ENCODE results near the gene CHD9. TPM values are rescaled to one million over a fixed set of nuclear protein-coding genes. Genes with fewer than 3 reads are reported as not detected.

CHD9 gene
- total RNA-seq, 1 experiment from 2014 or later: 18.9 TPM

- no peak overlapping the region for H3K4me2 ChIP-seq (ENCODE audit: low read length)
- ATAC-seq (no peak), DNase-seq (ENCODE audit: low read depth, low spot score) (no peak)
- no peaks in the 10 kb centered on the region for H3K9me2 ChIP-seq (ENCODE audit: insufficient read depth)
- POLR2A ChIA-PET: no interaction called here
- BruUV-seq (replicated peaks): no TSS peak
- H2AFZ ChIP-seq (ENCODE audit: low read depth, low read length, poor library complexity, severe bottlenecking): no peak overlapping the region
- intact Hi-C loops (cut with micrococcal nuclease): no loop called here
- RAD21 ChIA-PET (ENCODE audit: low non-redundant PET in 1 of 2, low total read pairs in 2 of 2, uncharacterized antibody in 2 of 2, unreplicated experiment in 2 of 2): no interaction called here
- no peaks in the 10 kb centered on the region for H3K27me3 ChIP-seq (ENCODE audit: insufficient read depth, low read length)
- no peaks in the 10 kb centered on the region for H3K9me3 ChIP-seq (ENCODE audit: control insufficient read depth in 1 of 2, insufficient read depth in 1 of 2, low read depth in 1 of 2, low read length in 2 of 2)
- H3K36me3 ChIP-seq (ENCODE audit: control insufficient read depth in 1 of 2, insufficient read depth in 2 of 2, low read length in 2 of 2): no peaks in the 10 kb centered on the region
- CTCF ChIA-PET: no interaction called here
- TF ChIP-seq SIN3A (IDR thresholded peaks at IDR 0.05; ENCODE audit: low read depth): no peak
- no peak for TF ChIP-seq FOSL1 (IDR thresholded peaks at IDR 0.05; ENCODE audit: low read depth)
- TF ChIP-seq REST (IDR thresholded peaks at IDR 0.05; ENCODE audit: low read depth): no peak
- TF ChIP-seq EGR1 (IDR thresholded peaks at IDR 0.05; ENCODE audit: low read depth): no peak
- no peak for TF ChIP-seq SP1 (IDR thresholded peaks at IDR 0.05; ENCODE audit: low read depth)
- no peak for TF ChIP-seq ATF3 (IDR thresholded peaks at IDR 0.05)
- TF ChIP-seq POLR2A (IDR thresholded peaks at IDR 0.05; ENCODE audit: borderline replicate concordance, extremely low read depth, insufficient read depth, insufficient read length): no peak
- TF ChIP-seq ELF1 (IDR thresholded peaks at IDR 0.05; ENCODE audit: borderline replicate concordance, low read depth): no peak
- no peak for TF ChIP-seq CEBPB (IDR thresholded peaks at IDR 0.05; ENCODE audit: low read depth)
- no peak for TF ChIP-seq ZFX (IDR thresholded peaks at IDR 0.05)
- TF ChIP-seq JUND (IDR thresholded peaks at IDR 0.05): no peak
- no peak for TF ChIP-seq EZH2phosphoT487 (IDR thresholded peaks at IDR 0.05; ENCODE audit: borderline replicate concordance)
- no peak for TF ChIP-seq YY1 (IDR thresholded peaks at IDR 0.05; ENCODE audit: extremely low read depth, insufficient replicate concordance, low read depth, low read length)
- no peak for TF ChIP-seq ZNF274 (IDR thresholded peaks at IDR 0.05; ENCODE audit: low read depth, low read length)
- H3K79me2 ChIP-seq (ENCODE audit: insufficient read depth, low read length): no peaks in the 10 kb centered on the region; the same call in 1 of the 2 replicates
- H3K4me1 ChIP-seq (ENCODE audit: control insufficient read depth in 1 of 2, insufficient read depth in 2 of 2, low read length in 2 of 2): no peaks in the 10 kb centered on the region
- no peak overlapping the region for H3K9ac ChIP-seq (ENCODE audit: low read length)
- no peaks in the 10 kb centered on the region for H4K20me1 ChIP-seq (ENCODE audit: insufficient read depth)
- H3K27ac ChIP-seq (ENCODE audit: low read depth, low read length): no peak overlapping the region
- H3K4me3 ChIP-seq (replicated peaks in 1 of 2; ENCODE audit: low read depth in 1 of 2, low read length in 2 of 2): no peak overlapping the region
Observed at GRCh38 chr16:53121661-53122060, 66.9 kb downstream of the CHD9 start.

Measured in HCT116 (cell line).